Fibroblast of pulmonary artery (primary cell): ENCODE measurements around the gene ZNF691.
"Not testable (repeated sequence)": the region's sequence is repeated elsewhere in the genome, so short reads cannot be mapped to it uniquely, and the experiment has no call there.

Source experiments
- DNase-seq: peaks from one replicate; pipeline ENCODE4 v3.0.0-alpha.2; 2010; ENCODE audit warnings: low read depth
- H3K4me3 ChIP-seq: replicated peaks from 2 replicates; pipeline ENCODE4 v1.5.1; 2011; ENCODE audit warnings: low read depth, mild to moderate bottlenecking, control low read depth, low read length, moderate library complexity
- CTCF ChIP-seq: IDR thresholded peaks from 2 replicates; pipeline ENCODE4 v1.5.1; 2011; ENCODE audit warnings: mild to moderate bottlenecking, control low read depth, low read length, inconsistent platforms; ENCODE audit errors: missing control alignments

The ZNF691 gene

GRCh38 chr1:42860339-42861013, 14.1 kb downstream of the ZNF691 start:
- DNase-seq = no peak

GRCh38 chr1:42861014-42861399, 14.6 kb downstream of the ZNF691 start:
- no peak for DNase-seq
- TF ChIP-seq CTCF = no peak
- no peak overlapping the region for H3K4me3 ChIP-seq

More at GRCh38 chr1:42860339-42861013, 14.1 kb downstream of the ZNF691 start:
- no peak overlapping the region for H3K4me3 ChIP-seq
- TF ChIP-seq CTCF = peak; percentile 12

- DNase-seq = no peak
- no peak for TF ChIP-seq CTCF
- H3K4me3 ChIP-seq = no peak overlapping the region
Observed at GRCh38 chr1:42866549-42866948, 20.1 kb downstream of the ZNF691 start.

- not testable (repeated sequence) for DNase-seq
Observed at GRCh38 chr1:42868466-42868865, 22.1 kb downstream of the ZNF691 start.

GRCh38 chr1:42869254-42869653, 22.8 kb downstream of the ZNF691 start:
- DNase-seq, H3K4me3 ChIP-seq: not testable (repeated sequence)

More at GRCh38 chr1:42868466-42868865, 22.1 kb downstream of the ZNF691 start:
- not testable (repeated sequence) for H3K4me3 ChIP-seq

GRCh38 chr1:42869751-42870150, 23.3 kb downstream of the ZNF691 start:
- not testable (repeated sequence) for H3K4me3 ChIP-seq, DNase-seq

- H3K4me3 ChIP-seq, DNase-seq: not testable (repeated sequence)
Observed at GRCh38 chr1:42873108-42873507, 26.7 kb downstream of the ZNF691 start.

- no peak for DNase-seq
- no peak for TF ChIP-seq CTCF
- H3K4me3 ChIP-seq = no peak overlapping the region
Observed at GRCh38 chr1:42873670-42874069, 27.3 kb downstream of the ZNF691 start.

GRCh38 chr1:42876009-42876408, 29.6 kb downstream of the ZNF691 start:
- TF ChIP-seq CTCF = no peak
- no peak overlapping the region for H3K4me3 ChIP-seq

More at GRCh38 chr1:42876009-42876408, 29.6 kb downstream of the ZNF691 start:
- DNase-seq = no peak
